ENCODE measurements around the gene TMEM236.

TMEM236 gene

GRCh38 chr10:17742918-17743317 is 9.1 kb upstream of the TMEM236 start:
- peak; percentile 12 for DNase-seq

- DNase-seq, result no peak
Observed at GRCh38 chr10:17743437-17743836, 8.6 kb upstream of the TMEM236 start.

GRCh38 chr10:17744341-17744861 is 7.6 kb upstream of the TMEM236 start:
- DNase-seq, result no peak

GRCh38 chr10:17747883-17748550 is 4.0 kb upstream of the TMEM236 start:
- DNase-seq, result no peak

- DNase-seq, result no peak
Observed at GRCh38 chr10:17749890-17750289, 2.1 kb upstream of the TMEM236 start.

GRCh38 chr10:17756557-17757217 is 4.7 kb downstream of the TMEM236 start:
- no peak for DNase-seq

GRCh38 chr10:17758200-17758599 is 6.2 kb downstream of the TMEM236 start:
- no peak for DNase-seq

- no peak for DNase-seq
Observed at GRCh38 chr10:17758896-17759295, 6.9 kb downstream of the TMEM236 start.

GRCh38 chr10:17764142-17764541 is 12.1 kb downstream of the TMEM236 start:
- no peak for DNase-seq

- no peak for DNase-seq
Observed at GRCh38 chr10:17765602-17766001, 13.6 kb downstream of the TMEM236 start.

GRCh38 chr10:17766731-17767130 is 14.7 kb downstream of the TMEM236 start:
- DNase-seq, result no peak

- DNase-seq, result no peak
Observed at GRCh38 chr10:17768496-17768895, 16.5 kb downstream of the TMEM236 start.

- DNase-seq, result no peak
Observed at GRCh38 chr10:17768957-17769356, 17.0 kb downstream of the TMEM236 start.

GRCh38 chr10:17771017-17771416 is 19.0 kb downstream of the TMEM236 start:
- no peak for DNase-seq

GRCh38 chr10:17779784-17780183 is 27.8 kb downstream of the TMEM236 start:
- no peak for DNase-seq

- no peak for DNase-seq
Observed at GRCh38 chr10:17780727-17781126, 28.7 kb downstream of the TMEM236 start.

- no peak for DNase-seq
Observed at GRCh38 chr10:17781856-17782255, 29.9 kb downstream of the TMEM236 start.

GRCh38 chr10:17782921-17783665 is 31.1 kb downstream of the TMEM236 start:
- DNase-seq, result no peak

- DNase-seq, result no peak
Observed at GRCh38 chr10:17783751-17784150, 31.8 kb downstream of the TMEM236 start.

GRCh38 chr10:17784688-17785087 is 32.7 kb downstream of the TMEM236 start:
- no peak for DNase-seq

- DNase-seq, result no peak
Observed at GRCh38 chr10:17785276-17785930, 33.4 kb downstream of the TMEM236 start.

- no peak for DNase-seq
Observed at GRCh38 chr10:17787087-17787961, 35.3 kb downstream of the TMEM236 start.
